Stimulated activated CD8-positive, alpha-beta memory T cell treated with anti-CD3 and anti-CD28 coated beads, Interleukin-12 subunit alpha, Interleukin-12 subunit beta, amount 100 ng/mL, for 24 hours (primary cell): ENCODE results near the gene SUMO1.

Source experiments
- DNase-seq: peaks from one replicate; pipeline ENCODE4 v3.0.0-alpha.2; 2020; ENCODE audit errors: extremely low read depth

SUMO1 gene

GRCh38 chr2:202201220-202202160 lies 36.9 kb downstream of the SUMO1 start:
- DNase-seq, result no peak

GRCh38 chr2:202196727-202197126 lies 41.7 kb downstream of the SUMO1 start:
- no peak for DNase-seq

- DNase-seq, result no peak
Observed at GRCh38 chr2:202194418-202194817, 44.0 kb downstream of the SUMO1 start.

GRCh38 chr2:202193881-202194353 lies 44.5 kb downstream of the SUMO1 start:
- no peak for DNase-seq

GRCh38 chr2:202193305-202193704 lies 45.1 kb downstream of the SUMO1 start:
- no peak for DNase-seq

- DNase-seq, result no peak
Observed at GRCh38 chr2:202187570-202187969, 50.8 kb downstream of the SUMO1 start.

- no peak for DNase-seq
Observed at GRCh38 chr2:202186641-202187202, 51.7 kb downstream of the SUMO1 start.

- no peak for DNase-seq
Observed at GRCh38 chr2:202185156-202185555, 53.2 kb downstream of the SUMO1 start.

GRCh38 chr2:202184557-202184956 lies 53.8 kb downstream of the SUMO1 start:
- no peak for DNase-seq

GRCh38 chr2:202178346-202178958 lies 59.9 kb downstream of the SUMO1 start:
- no peak for DNase-seq

GRCh38 chr2:202172439-202173211 lies 65.8 kb downstream of the SUMO1 start:
- no peak for DNase-seq

GRCh38 chr2:202171241-202171825 lies 67.1 kb downstream of the SUMO1 start:
- DNase-seq, result no peak

- DNase-seq, result no peak
Observed at GRCh38 chr2:202169832-202170424, 68.5 kb downstream of the SUMO1 start.

- no peak for DNase-seq
Observed at GRCh38 chr2:202169131-202169530, 69.3 kb downstream of the SUMO1 start.

GRCh38 chr2:202165945-202166344 lies 72.5 kb downstream of the SUMO1 start:
- no peak for DNase-seq

GRCh38 chr2:202165208-202165607 lies 73.2 kb downstream of the SUMO1 start:
- no peak for DNase-seq

- no peak for DNase-seq
Observed at GRCh38 chr2:202164411-202164810, 74.0 kb downstream of the SUMO1 start.

- no peak for DNase-seq
Observed at GRCh38 chr2:202161151-202161835, 77.1 kb downstream of the SUMO1 start.

- no peak for DNase-seq
Observed at GRCh38 chr2:202158796-202159195, 79.6 kb downstream of the SUMO1 start.

GRCh38 chr2:202157211-202157990 lies 81.0 kb downstream of the SUMO1 start:
- no peak for DNase-seq
